ENCODE data around the gene TWNK.

GRCh38 chr10:101013365-101013825, 26.1 kb downstream of the TWNK start:
- TF ChIP-seq GATA2 (IDR thresholded peaks at IDR 0.05; ENCODE audit: low read depth, low read length) (no peak), GATA3 (IDR thresholded peaks at IDR 0.05; ENCODE audit: low read depth, low read length) (no peak)
